Tibial nerve (tissue), 4 donors: ENCODE measurements around the gene VWA7. TPM values are rescaled to one million over a fixed set of nuclear protein-coding genes. Genes with fewer than 3 reads are reported as not detected.
"Not testable (repeated sequence)": the region's sequence is repeated elsewhere in the genome, so short reads cannot be mapped to it uniquely, and the experiment has no call there.

Source experiments
- DNase-seq, 2 donors: peaks; one replicate each; pipeline ENCODE4 v3.0.0-alpha.2; 2019; ENCODE audit warnings: low spot score in 2 of 2
- H3K27ac ChIP-seq, 4 donors: fragments of 200-600 bp; sonication (generic) in 3 of 4; one replicate each; pipeline ENCODE4 v1.5.1; 2017 to 2019; ENCODE audit warnings: mild to moderate bottlenecking in 1 of 4
- H3K27me3 ChIP-seq, 2 donors: fragments of 200-600 bp; sonication (generic) in 1 of 2; one replicate each; pipeline versions ENCODE4 v1.5.1 to v1.6.0; 2017 to 2019
- H3K36me3 ChIP-seq, 3 donors: fragments of 200-600 bp; sonication (generic); one replicate each; pipeline ENCODE4 v1.5.1; 2018 to 2019
- H3K4me1 ChIP-seq, 4 donors: fragments of 200-600 bp; sonication (generic) in 3 of 4; one replicate each; pipeline ENCODE4 v1.5.1; 2017 to 2019
- H3K4me3 ChIP-seq, 4 donors: fragments of 200-600 bp; sonication (generic) in 3 of 4; one replicate each; pipeline ENCODE4 v1.5.1; 2017 to 2019; ENCODE audit warnings: mild to moderate bottlenecking in 1 of 4, moderate library complexity in 1 of 4
- H3K9me3 ChIP-seq, 4 donors: fragments of 200-600 bp; sonication (generic) in 3 of 4; one replicate each; pipeline ENCODE4 v1.5.1; 2017 to 2019
- CTCF ChIP-seq, 5 experiments: fragments of 200-600 bp in 3 of 5; fragments of 450-650 bp in 2 of 5; sonication (generic) in 3 of 5; IDR thresholded peaks; one replicate each; pipeline ENCODE4 v1.5.1; 2016 to 2019; ENCODE audit warnings: antibody characterized with exemption in 5 of 5, mild to moderate bottlenecking in 3 of 5, moderate library complexity in 2 of 5
- EP300 ChIP-seq, 2 donors: sonication (generic); formaldehyde crosslinking; IDR thresholded peaks; one replicate each; pipeline ENCODE4 v1.6.1; 2017; ENCODE audit warnings: antibody characterized with exemption in 2 of 2, mild to moderate bottlenecking in 1 of 2
- POLR2A ChIP-seq, 2 donors: fragments of 450-650 bp; IDR thresholded peaks; one replicate each; pipeline ENCODE4 v1.6.1; 2017; ENCODE audit warnings: antibody characterized with exemption in 2 of 2, mild to moderate bottlenecking in 2 of 2, moderate library complexity in 2 of 2
- WGBS, 2 donors: methylation state at CpG; one replicate each; pipeline ENCODE4 v1.1.5; 2018; 5-methylcytosine and 5-hydroxymethylcytosine counted together
- total RNA-seq, 4 donors: library from RNA; depleted of rRNA; stranded (reverse); fragments of >200 nt; gene quantifications; one replicate each; pipeline ENCODE4 v1.1.0, GENCODE V29; 2016

The VWA7 gene
- total RNA-seq, 4 donors from 2014 or later: 0.21 to 0.66 (median 0.35) TPM

- H3K27me3 ChIP-seq: no peaks in the 10 kb centered on the region
- peaks cover 0 to 17% (median 0%) of the 10 kb centered on the region in 3 donors for H3K36me3 ChIP-seq
- H3K4me1 ChIP-seq: peaks cover 0 to 36% (median 29%) of the 10 kb centered on the region in 4 donors
- peak overlapping the region; percentile 57 to 71 (median 61) for H3K4me3 ChIP-seq
- peak overlapping the region; percentile 96 to 100 (median 98) for H3K27ac ChIP-seq
- H3K9me3 ChIP-seq: no peaks in the 10 kb centered on the region
- DNase-seq: peak; percentile 95 to 96
- whole genome bisulfite sequencing, 2 donors: 0% methylated on average over 12 to 13 of the region's 13 CpGs
- TF ChIP-seq POLR2A (IDR thresholded peaks at IDR 0.05) (peak; percentile 40 to 82), EP300 (IDR thresholded peaks at IDR 0.05) (peak; percentile 63 to 97), CTCF (IDR thresholded peaks at IDR 0.05) (no peak)
Measured at GRCh38 chr6:31814677-31815024, 37.5 kb upstream of the VWA7 start.

GRCh38 chr6:31813465-31813849, 36.3 kb upstream of the VWA7 start:
- H3K4me1 ChIP-seq: peaks cover 0 to 24% (median 19%) of the 10 kb centered on the region in 4 donors
- peak overlapping the region in 1 of 4 donors; percentile 71 for H3K4me3 ChIP-seq
- H3K36me3 ChIP-seq: peaks cover 0 to 17% (median 0%) of the 10 kb centered on the region in 3 donors
- H3K27me3 ChIP-seq: no peaks in the 10 kb centered on the region
- H3K27ac ChIP-seq: peak overlapping the region; percentile 96 to 100 (median 98)
- WGBS, 2 donors: 97 to 98% methylated on average over 7 of the region's 7 CpGs
- no peaks in the 10 kb centered on the region for H3K9me3 ChIP-seq
- no peak for DNase-seq
- no peak for TF ChIP-seq POLR2A (IDR thresholded peaks at IDR 0.05)
- no peak for TF ChIP-seq EP300 (IDR thresholded peaks at IDR 0.05)
- no peak for TF ChIP-seq CTCF (IDR thresholded peaks at IDR 0.05)

- Histone ChIP-seq H3K9me3 (no peaks in the 10 kb centered on the region), H3K4me1 (peaks cover 0 to 23% (median 14%) of the 10 kb centered on the region in 4 donors), H3K4me3 (no peak overlapping the region), H3K27ac (no peak overlapping the region), H3K36me3 (peaks cover 0 to 17% (median 0%) of the 10 kb centered on the region in 3 donors), H3K27me3 (no peaks in the 10 kb centered on the region)
- WGBS, 2 donors: 94% methylated on average over 12 of the region's 12 CpGs
- DNase-seq: no peak
- no peak for TF ChIP-seq EP300 (IDR thresholded peaks at IDR 0.05)
- TF ChIP-seq CTCF (IDR thresholded peaks at IDR 0.05): no peak
- TF ChIP-seq POLR2A (IDR thresholded peaks at IDR 0.05): no peak
Measured at GRCh38 chr6:31811645-31812044, 34.5 kb upstream of the VWA7 start.

- H3K4me1 ChIP-seq: peaks cover 0 to 34% (median 12%) of the 10 kb centered on the region in 4 donors
- peaks cover 0 to 24% (median 0%) of the 10 kb centered on the region in 3 donors for H3K36me3 ChIP-seq
- H3K27ac ChIP-seq, H3K4me3 ChIP-seq, H3K9me3 ChIP-seq, DNase-seq, H3K27me3 ChIP-seq: not testable (repeated sequence)
- WGBS, 2 donors: 88 to 92% methylated on average over 10 of the region's 10 CpGs
Measured at GRCh38 chr6:31808599-31808998, 31.5 kb upstream of the VWA7 start.

- DNase-seq: peak; percentile 94 to 96
- Histone ChIP-seq H3K27me3 (no peaks in the 10 kb centered on the region), H3K4me1 (peaks cover 0 to 26% (median 8%) of the 10 kb centered on the region in 4 donors), H3K27ac (peak within 1 kb of the TSS; percentile 92 to 98 (median 96)), H3K9me3 (no peaks in the 10 kb centered on the region), H3K36me3 (peaks cover 0 to 41% (median 0%) of the 10 kb centered on the region in 3 donors), H3K4me3 (peak within 1 kb of the TSS; percentile 64 to 75 (median 67))
- 1% methylated on average over 42 of the region's 51 CpGs for WGBS, 2 donors
- TF ChIP-seq POLR2A (IDR thresholded peaks at IDR 0.05) (peak; percentile 74 to 97), EP300 (IDR thresholded peaks at IDR 0.05) (peak; percentile 97), CTCF (IDR thresholded peaks at IDR 0.05) (peak in 3 of 5 experiments; percentile 23 to 72 (median 55))
Measured at GRCh38 chr6:31806470-31807272, 29.5 kb upstream of the VWA7 start, which contains the start of gene LSM2. TSS of gene LSM2 (minus strand) at chr6:31806966. CDS start at chr6:31806757, 209 bp downstream.
